GM20000 (cell line): ENCODE results near the gene P2RY2.

ENCODE experiments used
- DNase-seq: peaks from one replicate; pipeline ENCODE4 v3.0.0; 2012; ENCODE audit warnings: low spot score
- CTCF ChIP-seq: IDR thresholded peaks from 2 replicates; pipeline ENCODE4 v1.5.1; 2012; ENCODE audit warnings: mild to moderate bottlenecking, control low read depth; ENCODE audit errors: extremely low read depth, missing control alignments

The P2RY2 gene

GRCh38 chr11:73236854-73237253 lies 18.8 kb downstream of the P2RY2 start:
- TF ChIP-seq CTCF: peak; percentile 73
- peak; percentile 82 for DNase-seq

GRCh38 chr11:73237471-73238290 lies 19.6 kb downstream of the P2RY2 start:
- no peak for DNase-seq
- no peak for TF ChIP-seq CTCF

GRCh38 chr11:73239111-73239521 lies 21.0 kb downstream of the P2RY2 start:
- TF ChIP-seq CTCF: no peak

GRCh38 chr11:73239571-73240189 lies 21.6 kb downstream of the P2RY2 start:
- no peak for DNase-seq
- TF ChIP-seq CTCF: no peak

More at GRCh38 chr11:73239111-73239521, 21.0 kb downstream of the P2RY2 start:
- DNase-seq: no peak

GRCh38 chr11:73240190-73240781 lies 22.2 kb downstream of the P2RY2 start:
- DNase-seq: no peak
- no peak for TF ChIP-seq CTCF

- no peak for TF ChIP-seq CTCF
- no peak for DNase-seq
Measured at GRCh38 chr11:73241300-73241699, 23.2 kb downstream of the P2RY2 start.

- DNase-seq: peak; percentile 87
- peak; percentile 97 for TF ChIP-seq CTCF
Measured at GRCh38 chr11:73242251-73243092, 24.4 kb downstream of the P2RY2 start.
